SK-MEL-5 (cell line): ENCODE measurements around the gene GPT2. TPM values are rescaled to one million over a fixed set of nuclear protein-coding genes. Genes with fewer than 3 reads are reported as not detected.

Experiments used
- DNase-seq: peaks from one replicate; pipeline ENCODE4 v3.0.0-alpha.2; 2016; ENCODE audit warnings: low read depth, low spot score
- in situ Hi-C: cut with HindIII; loops from 2 replicates; pipeline ENCODE4 v1.10.0; 2016; ENCODE audit warnings: low sequenced_read_pairs, high pct_unique_total_duplicates, low pct_unique_long_range_greater_than_20kb
- total RNA-seq: library from RNA; depleted of rRNA; stranded (reverse); fragments of >200 nt; shearing (Covaris generic); gene quantifications from 2 replicates; pipeline ENCODE4 v1.2.3, GENCODE V29; 2014

GPT2 gene
- total RNA-seq, 1 experiment from 2014 or later = 10.1 TPM

- in situ Hi-C loops = no loop called here
- DNase-seq = no peak
These were observed 5.8 kb downstream of the GPT2 start for GRCh38 chr16:46889942-46890300.

- no peak for DNase-seq
- in situ Hi-C loops = no loop called here
These were observed 7.7 kb downstream of the GPT2 start for GRCh38 chr16:46891910-46892309.

- in situ Hi-C loops = no loop called here
- no peak for DNase-seq
These were observed 10.0 kb downstream of the GPT2 start for GRCh38 chr16:46894036-46894672.

- in situ Hi-C loops = no loop called here
- DNase-seq = no peak
These were observed 11.5 kb downstream of the GPT2 start for GRCh38 chr16:46895399-46896313.

GRCh38 chr16:46896314-46896968 is 12.3 kb downstream of the GPT2 start:
- in situ Hi-C loops = no loop called here
- DNase-seq = no peak

GRCh38 chr16:46897471-46897870 is 13.3 kb downstream of the GPT2 start:
- in situ Hi-C loops = no loop called here
- no peak for DNase-seq

GRCh38 chr16:46898006-46898405 is 13.8 kb downstream of the GPT2 start:
- DNase-seq = no peak
- in situ Hi-C loops = no loop called here

GRCh38 chr16:46899443-46900143 is 15.4 kb downstream of the GPT2 start:
- in situ Hi-C loops = no loop called here
- no peak for DNase-seq

- in situ Hi-C loops = no loop called here
- no peak for DNase-seq
These were observed 16.5 kb downstream of the GPT2 start for GRCh38 chr16:46900455-46901235.

GRCh38 chr16:46901709-46902108 is 17.5 kb downstream of the GPT2 start:
- no peak for DNase-seq
- in situ Hi-C loops = no loop called here

- DNase-seq = no peak
- in situ Hi-C loops = no loop called here
These were observed 19.2 kb downstream of the GPT2 start for GRCh38 chr16:46903255-46903905.

GRCh38 chr16:46904471-46904870 is 20.3 kb downstream of the GPT2 start:
- in situ Hi-C loops = no loop called here
- DNase-seq = no peak

GRCh38 chr16:46906360-46907060 is 22.3 kb downstream of the GPT2 start:
- in situ Hi-C loops = no loop called here
- DNase-seq = no peak

GRCh38 chr16:46907061-46907774 is 23.1 kb downstream of the GPT2 start:
- in situ Hi-C loops = no loop called here
- DNase-seq = no peak

- DNase-seq = peak; percentile 77
- in situ Hi-C loops = no loop called here
These were observed 24.6 kb downstream of the GPT2 start for GRCh38 chr16:46908540-46909372.
